Fibroblast of mammary gland (primary cell): ENCODE measurements around the gene GPR89A.
"Not testable (repeated sequence)": the region's sequence is repeated elsewhere in the genome, so short reads cannot be mapped to it uniquely, and the experiment has no call there.

Source experiments
- DNase-seq: peaks from one replicate; pipeline ENCODE4 v3.0.0-alpha.2; 2010; ENCODE audit warnings: low read depth
- H3K4me3 ChIP-seq: 2 replicates; pipeline ENCODE4 v1.5.1; 2011; ENCODE audit warnings: low read depth, mild to moderate bottlenecking, low read length, moderate library complexity; ENCODE audit not compliant: control insufficient read depth
- CTCF ChIP-seq: conservative IDR thresholded peaks from 2 replicates; pipeline ENCODE4 v1.5.1; 2011; ENCODE audit warnings: low read depth, low read length, inconsistent platforms; ENCODE audit not compliant: control insufficient read depth, insufficient read depth

Gene GPR89A

DNA sequence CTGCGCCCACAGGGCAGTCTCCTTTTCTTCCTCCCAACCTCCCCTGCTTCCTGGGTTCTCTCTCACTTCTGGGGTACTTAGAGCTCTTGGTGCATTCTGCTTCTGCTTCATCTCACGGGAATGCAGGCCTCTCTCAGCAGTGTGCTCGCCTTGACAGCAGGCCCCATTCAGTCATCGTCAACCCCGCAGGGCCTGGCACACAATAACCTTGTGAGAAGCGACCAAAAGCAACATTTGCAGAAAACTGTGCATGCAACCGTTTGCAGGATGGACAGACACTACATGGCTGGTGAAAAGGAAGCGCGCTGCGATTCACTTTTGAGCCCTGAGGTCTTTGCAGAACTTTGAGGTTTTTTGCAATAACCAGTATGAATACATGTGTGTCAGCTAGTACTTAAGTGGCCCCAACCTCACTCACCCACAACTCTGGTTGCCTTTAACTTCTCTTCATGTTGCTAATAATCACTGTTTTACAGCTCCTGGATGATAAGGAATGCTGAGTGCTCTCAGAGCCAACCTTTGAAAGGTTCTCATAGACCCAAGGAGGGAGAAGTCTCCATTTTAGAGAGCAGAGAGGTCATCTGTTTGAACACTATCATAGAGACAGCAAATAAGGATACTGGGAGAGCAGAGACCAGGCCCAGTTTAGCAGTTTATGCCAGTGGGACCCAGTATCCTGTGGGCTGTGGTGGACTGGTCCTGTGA lies 109.0 kb downstream of the GPR89A start:
- DNase-seq, result no peak
- no peak for TF ChIP-seq CTCF

DNA sequence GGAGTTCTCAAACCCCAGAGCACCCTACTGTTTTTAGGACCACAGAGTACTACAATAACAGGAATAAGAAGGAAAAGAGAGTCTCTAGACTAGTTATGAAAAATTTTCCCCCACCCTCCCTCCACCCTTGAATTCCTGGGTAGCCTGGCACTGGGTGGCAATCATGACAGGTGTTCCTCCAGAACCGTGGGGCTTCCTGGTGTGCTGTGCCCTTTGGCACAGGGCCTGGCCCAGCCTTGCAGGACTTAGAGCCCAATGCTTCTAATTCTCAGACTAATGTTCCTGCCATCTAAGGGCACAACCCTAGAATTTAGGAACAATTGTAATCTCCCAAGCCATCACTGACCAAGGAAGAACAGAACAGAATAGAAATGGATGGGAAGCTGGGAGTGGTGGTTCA lies 110.0 kb downstream of the GPR89A start:
- TF ChIP-seq CTCF, result no peak
- H3K4me3 ChIP-seq, result no peak overlapping the region
- DNase-seq, result no peak

More for the DNA sequence above, 109.0 kb downstream of the GPR89A start:
- H3K4me3 ChIP-seq, result no peak overlapping the region

DNA sequence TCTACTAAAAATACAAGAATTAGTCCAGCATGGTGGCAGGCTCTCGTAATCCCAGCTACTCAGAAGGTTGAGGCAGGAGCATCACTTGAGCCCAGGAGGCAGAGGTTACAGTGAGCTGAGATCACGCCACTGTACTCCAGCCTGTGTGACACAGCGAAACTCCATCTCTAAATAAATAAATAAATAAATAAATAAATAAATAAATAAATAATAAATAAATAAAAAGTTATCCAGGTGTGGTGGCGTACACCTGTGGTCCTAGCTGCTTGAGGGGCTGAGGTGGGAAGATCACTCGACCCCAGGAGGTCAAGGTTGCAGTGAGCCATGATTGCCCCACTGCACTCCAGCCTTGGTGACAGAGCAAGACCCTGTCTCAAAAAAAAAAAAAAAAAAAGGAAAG lies 110.7 kb downstream of the GPR89A start:
- H3K4me3 ChIP-seq, DNase-seq: not testable (repeated sequence)

DNA sequence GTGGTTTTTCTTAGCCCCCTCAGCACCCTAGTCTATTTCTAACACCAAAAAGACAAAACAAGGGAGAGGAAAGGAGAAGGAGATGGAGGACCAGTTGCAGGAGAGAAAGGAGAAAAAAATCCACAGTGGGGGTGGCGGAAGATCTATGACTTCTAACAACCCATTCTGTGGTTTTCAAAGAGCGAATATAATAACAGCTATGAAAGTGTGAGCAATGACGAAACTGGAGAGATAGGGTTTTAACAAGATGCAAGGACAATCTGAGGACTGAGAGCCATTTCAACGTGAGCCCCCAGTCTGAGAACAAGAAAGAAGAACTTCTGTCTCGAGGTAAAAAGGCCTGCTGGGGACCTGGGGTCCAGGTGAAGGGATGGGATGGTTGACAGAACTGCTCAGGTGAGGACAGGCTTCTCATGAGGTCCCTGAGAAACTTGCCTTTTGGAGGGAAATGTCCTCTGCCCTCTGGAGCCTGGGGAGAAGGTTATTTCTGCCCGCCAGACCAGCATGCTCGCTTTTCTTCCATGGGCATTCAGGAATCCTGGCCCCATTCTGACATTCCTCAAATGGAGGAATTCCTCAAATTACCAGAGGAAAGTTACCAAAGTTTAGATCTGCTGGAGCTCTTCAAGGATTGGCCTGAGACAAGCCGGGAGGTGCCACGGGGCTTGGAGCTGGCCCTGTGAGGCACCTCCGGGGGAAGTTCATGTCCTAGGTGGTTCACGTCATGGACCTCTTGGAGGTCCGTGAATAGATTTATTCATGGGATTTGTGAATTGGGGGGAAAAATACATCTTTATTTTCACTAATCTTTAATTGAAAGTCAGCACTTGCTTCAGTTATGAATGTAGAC lies 111.7 kb downstream of the GPR89A start, which contains the start of gene CD160:
Gene CD160 (plus strand): TSS at position 270 of the 850 bp plus-strand sequence. CDS start 8,829 bp downstream, outside the sequence.
- no peak for TF ChIP-seq CTCF
- no peak for DNase-seq
- H3K4me3 ChIP-seq, result no peak within 1 kb of the TSS
